OCI-LY7 (cell line): Measurements from ENCODE around the gene GABRB3. TPM values are rescaled to one million over a fixed set of nuclear protein-coding genes. Genes with fewer than 3 reads are reported as not detected.

Experiments used
- BruUV-seq: library from RNA; stranded (reverse); fragments of 400-500 nt; replicated peaks from 2 replicates; lab custom pipeline; 2021; lab: Mats Ljungman, UMichigan
- CTCF ChIA-PET: fragments of 300-600 bp; sonication (Branson Sonifier 250); formaldehyde crosslinking; loops from one replicate; lab custom pipeline; 2022; ENCODE audit warnings: antibody characterized with exemption; ENCODE audit not compliant: unreplicated experiment; lab: Charles Lee
- POLR2A ChIA-PET: fragments of 300-600 bp; sonication (Branson Sonifier 250); formaldehyde crosslinking; loops from one replicate; lab custom pipeline; 2022; ENCODE audit warnings: antibody characterized with exemption; lab: Charles Lee
- DNase-seq: peaks from one replicate; pipeline ENCODE4 v3.0.0-alpha.2; 2015; ENCODE audit warnings: low spot score
- H2AFZ ChIP-seq: fragments of 200-600 bp; sonication (generic), shearing (Covaris generic); 2 replicates; pipeline ENCODE4 v1.6.1; 2014; ENCODE audit warnings: mild to moderate bottlenecking, antibody characterized with exemption, low read length, moderate library complexity
- H3K27ac ChIP-seq: fragments of 200-600 bp; sonication (generic); 2 replicates; pipeline ENCODE4 v1.5.1; 2014; ENCODE audit warnings: mixed run types, low read depth, mild to moderate bottlenecking, moderate library complexity, low read length, inconsistent platforms; ENCODE audit not compliant: poor library complexity, severe bottlenecking
- H3K36me3 ChIP-seq: fragments of 200-600 bp; sonication (generic); 2 replicates; pipeline ENCODE4 v1.6.1; 2014; ENCODE audit warnings: mild to moderate bottlenecking, antibody characterized with exemption, low read length, moderate library complexity, mixed read lengths; ENCODE audit not compliant: insufficient read depth
- H3K4me1 ChIP-seq: fragments of 200-600 bp; sonication (generic); 2 replicates; pipeline ENCODE4 v1.5.1; 2014; ENCODE audit warnings: mild to moderate bottlenecking, low read length; ENCODE audit not compliant: insufficient read depth, poor library complexity, severe bottlenecking
- H3K4me2 ChIP-seq: fragments of 200-600 bp; sonication (generic); 2 replicates; pipeline ENCODE4 v1.6.1; 2014; ENCODE audit warnings: mild to moderate bottlenecking, low read length
- H3K4me3 ChIP-seq: fragments of 200-600 bp; sonication (generic); 2 replicates; pipeline ENCODE4 v1.5.1; 2014; ENCODE audit warnings: mild to moderate bottlenecking, low read depth, low read length; ENCODE audit not compliant: poor library complexity, severe bottlenecking
- H3K79me2 ChIP-seq: fragments of 200-600 bp; sonication (generic); 2 replicates; pipeline ENCODE4 v1.6.1; 2016; ENCODE audit warnings: low read depth, mild to moderate bottlenecking, low read length, moderate library complexity, mixed read lengths; ENCODE audit not compliant: insufficient read depth
- H3K9me2 ChIP-seq: fragments of 200-600 bp; sonication (generic); 2 replicates; pipeline ENCODE4 v1.6.1; 2016; ENCODE audit warnings: mild to moderate bottlenecking, low read length, mixed read lengths; ENCODE audit not compliant: insufficient read depth
- H3K9me3 ChIP-seq: fragments of 200-600 bp; sonication (generic); 2 replicates; pipeline ENCODE4 v1.6.1; 2014; ENCODE audit warnings: mild to moderate bottlenecking, mixed run types, low read length, mixed read lengths
- H4K20me1 ChIP-seq: fragments of 200-600 bp; sonication (generic); 2 replicates; pipeline ENCODE4 v1.6.1; 2014; ENCODE audit warnings: mild to moderate bottlenecking, antibody characterized with exemption, low read length, moderate library complexity, mixed read lengths; ENCODE audit not compliant: insufficient read depth
- EZH2phosphoT487 ChIP-seq: fragments of 200-600 bp; sonication (generic); IDR thresholded peaks from 2 replicates; pipeline ENCODE4 v1.6.1; 2018; ENCODE audit warnings: low read depth, borderline replicate concordance, mild to moderate bottlenecking, mixed run types, antibody characterized with exemption, low read length, moderate library complexity, mixed read lengths
- intact Hi-C: fragments of 100-400 bp; cut with micrococcal nuclease; formaldehyde crosslinking; loops from one replicate; pipeline ENCODE4 v1.10.0; 2022; ENCODE audit not compliant: unreplicated experiment
- total RNA-seq, 2 experiments: library from RNA; depleted of rRNA in 1 of 2; stranded (reverse); fragments of >200 nt in 1 of 2; shearing (Covaris generic) in 1 of 2; gene quantifications; 2 replicates each; pipeline ENCODE4 v1.2.3, GENCODE V29; 2014 to 2022
- TF ChIP-seq, protein P1 (sequence below): fragments of 200-600 bp; sonication (generic); conservative IDR thresholded peaks from 2 replicates; pipeline ENCODE4 v1.5.1; 2014; ENCODE audit warnings: mild to moderate bottlenecking, antibody characterized with exemption, low read length, moderate library complexity, mixed read lengths

The GABRB3 gene
- total RNA-seq, 2 experiments from 2014 or later = 2.8 to 6.5 TPM

DNA sequence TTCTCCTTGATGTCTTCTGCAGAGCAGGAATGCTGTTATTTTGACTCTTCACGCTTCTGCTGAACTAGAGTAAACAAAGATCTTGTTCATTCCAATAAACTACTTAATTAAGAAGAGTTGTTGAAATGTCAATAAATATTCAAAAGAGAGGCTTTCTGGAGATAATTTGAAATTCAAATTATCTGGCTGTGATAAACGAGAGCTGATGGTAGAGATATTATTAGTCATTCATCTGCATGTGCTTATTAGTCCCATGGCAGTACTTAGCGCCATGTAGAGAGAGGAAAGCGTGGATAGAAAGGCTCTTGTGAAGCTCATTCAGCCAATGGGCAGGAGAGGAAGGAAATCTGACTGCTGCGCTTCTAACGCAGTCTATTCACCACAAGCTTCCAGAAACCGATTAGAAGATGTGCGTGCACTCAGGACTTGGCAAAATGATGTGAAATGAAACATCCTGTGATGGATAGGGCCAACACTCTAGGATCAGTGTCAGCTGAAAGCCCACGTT is 251.1 kb downstream of the GABRB3 start:
- ChIA-PET CTCF (no interaction called here), POLR2A (no interaction called here)
- Histone ChIP-seq H3K27ac (no peak overlapping the region), H4K20me1 (no peaks in the 10 kb centered on the region), H3K9me2 (no peaks in the 10 kb centered on the region), H3K9me3 (no peaks in the 10 kb centered on the region), H3K4me1 (no peaks in the 10 kb centered on the region), H3K79me2 (no peaks in the 10 kb centered on the region), H2AFZ (no peak overlapping the region), H3K4me3 (no peak overlapping the region), H3K4me2 (no peak overlapping the region), H3K36me3 (no peaks in the 10 kb centered on the region)
- intact Hi-C loops = no loop called here
- TF ChIP-seq EZH2phosphoT487 = no peak
- TF ChIP-seq, protein P1, sequence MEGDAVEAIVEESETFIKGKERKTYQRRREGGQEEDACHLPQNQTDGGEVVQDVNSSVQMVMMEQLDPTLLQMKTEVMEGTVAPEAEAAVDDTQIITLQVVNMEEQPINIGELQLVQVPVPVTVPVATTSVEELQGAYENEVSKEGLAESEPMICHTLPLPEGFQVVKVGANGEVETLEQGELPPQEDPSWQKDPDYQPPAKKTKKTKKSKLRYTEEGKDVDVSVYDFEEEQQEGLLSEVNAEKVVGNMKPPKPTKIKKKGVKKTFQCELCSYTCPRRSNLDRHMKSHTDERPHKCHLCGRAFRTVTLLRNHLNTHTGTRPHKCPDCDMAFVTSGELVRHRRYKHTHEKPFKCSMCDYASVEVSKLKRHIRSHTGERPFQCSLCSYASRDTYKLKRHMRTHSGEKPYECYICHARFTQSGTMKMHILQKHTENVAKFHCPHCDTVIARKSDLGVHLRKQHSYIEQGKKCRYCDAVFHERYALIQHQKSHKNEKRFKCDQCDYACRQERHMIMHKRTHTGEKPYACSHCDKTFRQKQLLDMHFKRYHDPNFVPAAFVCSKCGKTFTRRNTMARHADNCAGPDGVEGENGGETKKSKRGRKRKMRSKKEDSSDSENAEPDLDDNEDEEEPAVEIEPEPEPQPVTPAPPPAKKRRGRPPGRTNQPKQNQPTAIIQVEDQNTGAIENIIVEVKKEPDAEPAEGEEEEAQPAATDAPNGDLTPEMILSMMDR = no peak
- no TSS peak for BruUV-seq
- no peak for DNase-seq

DNA sequence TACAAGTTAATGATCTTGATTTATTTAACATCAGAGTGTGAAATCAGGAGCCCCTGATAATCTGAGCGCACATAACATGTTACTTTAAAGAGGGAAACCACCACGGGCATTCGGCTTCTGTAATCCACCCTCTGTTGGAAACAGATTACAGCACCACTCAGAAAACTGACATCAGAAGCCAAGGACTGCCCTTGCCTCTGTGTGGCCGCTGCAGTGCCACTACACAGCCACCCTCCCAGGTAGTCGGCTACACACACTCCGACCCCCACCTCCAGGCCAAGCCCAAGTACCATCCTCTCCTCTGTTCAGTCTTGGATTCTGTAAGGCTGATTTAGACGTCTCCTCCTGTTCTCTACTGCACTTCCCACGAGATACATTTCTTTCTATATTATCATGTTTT is 251.7 kb downstream of the GABRB3 start:
- Histone ChIP-seq H2AFZ (no peak overlapping the region), H3K27ac (no peak overlapping the region), H3K79me2 (no peaks in the 10 kb centered on the region), H3K4me1 (no peaks in the 10 kb centered on the region), H4K20me1 (no peaks in the 10 kb centered on the region), H3K4me2 (no peak overlapping the region), H3K9me3 (no peaks in the 10 kb centered on the region), H3K4me3 (no peak overlapping the region), H3K9me2 (no peaks in the 10 kb centered on the region), H3K36me3 (no peaks in the 10 kb centered on the region)
- no peak for DNase-seq
- ChIA-PET POLR2A (no interaction called here), CTCF (no interaction called here)
- intact Hi-C loops = no loop called here
- BruUV-seq = no TSS peak
- TF ChIP-seq, protein P1 = no peak
- no peak for TF ChIP-seq EZH2phosphoT487

DNA sequence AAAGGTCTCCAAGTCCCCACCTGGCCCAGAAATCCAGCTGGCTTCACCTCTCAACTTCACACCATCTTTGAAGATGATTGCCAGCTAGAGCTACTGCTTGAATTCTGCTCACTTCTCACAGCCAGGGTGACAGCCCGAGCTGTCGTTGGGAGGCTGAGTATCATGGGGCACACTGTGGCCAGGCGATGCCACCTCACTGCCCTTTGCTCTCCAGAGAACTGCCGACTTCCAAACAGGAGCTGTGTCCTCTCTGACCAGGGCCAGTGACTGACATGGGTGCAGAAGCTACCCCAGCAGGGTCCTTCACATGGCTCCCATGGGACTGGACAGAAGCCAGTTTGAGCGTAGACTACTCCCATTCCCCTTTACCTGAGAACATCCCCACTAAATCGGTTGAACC is 254.0 kb downstream of the GABRB3 start:
- H3K4me3 ChIP-seq = no peak overlapping the region
- intact Hi-C loops = no loop called here
- H3K4me2 ChIP-seq = no peak overlapping the region
- DNase-seq = no peak
- H3K27ac ChIP-seq = no peak overlapping the region
- H3K9me2 ChIP-seq = no peaks in the 10 kb centered on the region
- no peaks in the 10 kb centered on the region for H3K4me1 ChIP-seq
- ChIA-PET CTCF (no interaction called here), POLR2A (no interaction called here)
- H2AFZ ChIP-seq = no peak overlapping the region
- no peaks in the 10 kb centered on the region for H3K9me3 ChIP-seq
- no peaks in the 10 kb centered on the region for H4K20me1 ChIP-seq
- H3K79me2 ChIP-seq = no peaks in the 10 kb centered on the region
- TF ChIP-seq, protein P1 = no peak
- TF ChIP-seq EZH2phosphoT487 = no peak
- H3K36me3 ChIP-seq = no peaks in the 10 kb centered on the region
- BruUV-seq = no TSS peak
